Measurements from ENCODE around the gene DUSP10. TPM values are rescaled to one million over a fixed set of nuclear protein-coding genes. Genes with fewer than 3 reads are reported as not detected.

DUSP10 gene
- total RNA-seq, 1 donor from 2014 or later: 5.7 TPM

DNA sequence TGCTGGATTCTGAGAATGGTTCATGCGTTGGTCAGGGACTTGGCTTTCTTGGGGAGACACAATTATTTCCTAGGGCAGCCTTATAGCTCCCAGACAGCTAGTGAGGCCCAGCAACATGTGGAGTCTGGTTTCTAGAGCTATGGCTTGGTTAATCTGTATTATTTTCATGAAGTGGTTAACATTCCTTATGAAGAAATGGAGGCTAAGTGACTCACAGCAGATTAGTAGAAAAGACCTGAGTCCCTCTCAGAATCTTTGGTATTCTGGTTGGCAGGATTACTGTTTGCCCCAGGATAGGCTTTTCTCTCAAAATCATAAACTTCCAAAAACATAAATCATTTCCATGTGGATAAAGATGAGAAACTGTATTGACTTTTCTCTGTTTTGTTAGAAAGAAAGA is 42.3 kb downstream of the DUSP10 start:
- no peak for DNase-seq (ENCODE audit: low spot score in 2 of 2)
- Histone ChIP-seq H3K27me3 (no peaks in the 10 kb centered on the region), H3K36me3 (peaks cover 0 to 8% of the 10 kb centered on the region in 2 donors), H3K4me1 (no peaks in the 10 kb centered on the region), H3K9me3 (no peaks in the 10 kb centered on the region), H3K27ac (no peak overlapping the region), H3K4me3 (no peak overlapping the region)
- TF ChIP-seq, protein P1, sequence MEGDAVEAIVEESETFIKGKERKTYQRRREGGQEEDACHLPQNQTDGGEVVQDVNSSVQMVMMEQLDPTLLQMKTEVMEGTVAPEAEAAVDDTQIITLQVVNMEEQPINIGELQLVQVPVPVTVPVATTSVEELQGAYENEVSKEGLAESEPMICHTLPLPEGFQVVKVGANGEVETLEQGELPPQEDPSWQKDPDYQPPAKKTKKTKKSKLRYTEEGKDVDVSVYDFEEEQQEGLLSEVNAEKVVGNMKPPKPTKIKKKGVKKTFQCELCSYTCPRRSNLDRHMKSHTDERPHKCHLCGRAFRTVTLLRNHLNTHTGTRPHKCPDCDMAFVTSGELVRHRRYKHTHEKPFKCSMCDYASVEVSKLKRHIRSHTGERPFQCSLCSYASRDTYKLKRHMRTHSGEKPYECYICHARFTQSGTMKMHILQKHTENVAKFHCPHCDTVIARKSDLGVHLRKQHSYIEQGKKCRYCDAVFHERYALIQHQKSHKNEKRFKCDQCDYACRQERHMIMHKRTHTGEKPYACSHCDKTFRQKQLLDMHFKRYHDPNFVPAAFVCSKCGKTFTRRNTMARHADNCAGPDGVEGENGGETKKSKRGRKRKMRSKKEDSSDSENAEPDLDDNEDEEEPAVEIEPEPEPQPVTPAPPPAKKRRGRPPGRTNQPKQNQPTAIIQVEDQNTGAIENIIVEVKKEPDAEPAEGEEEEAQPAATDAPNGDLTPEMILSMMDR (IDR thresholded peaks at IDR 0.05): no peak
- intact Hi-C loops (cut with DNase I): no loop called here

- Histone ChIP-seq H3K36me3 (peaks cover 0 to 8% of the 10 kb centered on the region in 2 donors), H3K4me3 (no peak overlapping the region), H3K27me3 (no peaks in the 10 kb centered on the region), H3K27ac (no peak overlapping the region), H3K4me1 (no peaks in the 10 kb centered on the region), H3K9me3 (no peaks in the 10 kb centered on the region)
- no peak for DNase-seq (ENCODE audit: low spot score in 2 of 2)
- TF ChIP-seq, protein P1 (IDR thresholded peaks at IDR 0.05): no peak
- intact Hi-C loops (cut with DNase I): no loop called here
Measured at GRCh38 chr1:221698579-221699349, 43.1 kb downstream of the DUSP10 start.

DNA sequence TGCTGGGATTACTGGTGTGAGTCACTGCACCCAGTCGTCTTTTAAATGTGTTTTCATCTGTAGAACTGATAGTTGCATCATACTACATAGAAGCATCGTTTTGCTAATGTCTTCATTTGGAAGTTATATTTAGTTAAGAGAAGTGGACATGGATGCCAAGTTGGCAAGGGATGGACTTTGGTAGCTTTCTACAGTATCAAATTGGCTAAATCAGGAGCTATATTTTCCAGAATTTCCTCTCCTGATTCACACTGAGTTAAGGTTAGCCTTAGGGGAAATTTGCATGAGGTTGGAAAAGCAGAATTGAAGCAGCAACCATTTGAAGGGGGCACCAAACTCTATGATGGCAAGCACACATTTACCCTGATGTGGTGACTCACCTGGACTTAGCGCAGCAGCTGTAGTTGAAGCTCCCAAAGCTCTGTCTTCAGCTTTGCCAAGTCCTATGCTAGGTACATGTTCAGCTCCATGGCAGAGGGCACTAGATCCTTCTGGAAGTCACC is 43.9 kb downstream of the DUSP10 start:
- H3K27ac ChIP-seq: no peak overlapping the region
- H3K36me3 ChIP-seq: peaks cover 0 to 8% of the 10 kb centered on the region in 2 donors
- TF ChIP-seq, protein P1 (IDR thresholded peaks at IDR 0.05): no peak
- H3K27me3 ChIP-seq: no peaks in the 10 kb centered on the region
- H3K9me3 ChIP-seq: no peaks in the 10 kb centered on the region
- no peaks in the 10 kb centered on the region for H3K4me1 ChIP-seq
- no peak overlapping the region for H3K4me3 ChIP-seq
- DNase-seq (ENCODE audit: low spot score in 2 of 2): no peak
- intact Hi-C loops (cut with DNase I): no loop called here

GRCh38 chr1:221696718-221697461 is 45.0 kb downstream of the DUSP10 start:
- Histone ChIP-seq H3K36me3 (peaks cover 0 to under 1% of the 10 kb centered on the region in 2 donors), H3K27me3 (no peaks in the 10 kb centered on the region), H3K27ac (no peak overlapping the region), H3K4me1 (no peaks in the 10 kb centered on the region), H3K9me3 (no peaks in the 10 kb centered on the region), H3K4me3 (no peak overlapping the region)
- DNase-seq (ENCODE audit: low spot score in 2 of 2): no peak
- TF ChIP-seq, protein P1 (IDR thresholded peaks at IDR 0.05): no peak
- intact Hi-C loops (cut with DNase I): no loop called here

DNA sequence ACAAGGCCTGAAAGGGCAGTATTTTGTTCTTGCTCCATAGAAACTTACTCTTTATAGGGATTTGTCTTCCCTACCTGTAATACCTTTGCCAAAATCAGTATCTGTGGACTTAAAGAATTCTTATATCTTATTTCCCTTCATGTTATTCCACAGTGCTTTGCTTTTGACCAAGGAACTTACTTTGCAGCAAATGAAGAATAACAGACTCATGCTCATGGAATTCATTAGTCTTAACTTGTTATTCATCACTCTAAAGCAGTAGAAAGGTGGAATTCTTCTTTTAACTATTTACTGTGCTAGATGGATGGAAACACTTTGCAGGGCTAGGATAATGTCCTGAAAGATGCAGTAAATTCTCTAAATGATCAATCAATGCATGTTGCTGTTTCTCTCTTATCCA is 45.9 kb downstream of the DUSP10 start:
- no peaks in the 10 kb centered on the region for H3K27me3 ChIP-seq
- intact Hi-C loops (cut with DNase I): no loop called here
- TF ChIP-seq, protein P1 (IDR thresholded peaks at IDR 0.05): no peak

More for the DNA sequence above, 45.9 kb downstream of the DUSP10 start:
- no peak for DNase-seq (ENCODE audit: low spot score in 2 of 2)
- no peaks in the 10 kb centered on the region for H3K9me3 ChIP-seq
- no peaks in the 10 kb centered on the region for H3K36me3 ChIP-seq
- H3K27ac ChIP-seq: no peak overlapping the region
- H3K4me1 ChIP-seq: no peaks in the 10 kb centered on the region
- no peak overlapping the region for H3K4me3 ChIP-seq

Data from ascending aorta (tissue), 2 donors.